LNCAP (cell line): Measurements from ENCODE around the gene TPX2.

Source experiments
- CTCF ChIP-seq: fragments of 450-650 bp; IDR thresholded peaks from 2 replicates; pipeline ENCODE4 v1.5.1; 2017; ENCODE audit warnings: mild to moderate bottlenecking

TPX2 gene

GRCh38 chr20:31809661-31810060 lies 70.6 kb downstream of the TPX2 start:
- no peak for TF ChIP-seq CTCF

GRCh38 chr20:31811198-31811597 lies 72.1 kb downstream of the TPX2 start:
- no peak for TF ChIP-seq CTCF

- TF ChIP-seq CTCF, result no peak
Measured at GRCh38 chr20:31811796-31812728, 73.0 kb downstream of the TPX2 start.

- TF ChIP-seq CTCF, result no peak
Measured at GRCh38 chr20:31813611-31814010, 74.5 kb downstream of the TPX2 start.

- TF ChIP-seq CTCF, result no peak
Measured at GRCh38 chr20:31815408-31816188, 76.5 kb downstream of the TPX2 start.

- no peak for TF ChIP-seq CTCF
Measured at GRCh38 chr20:31816221-31816620, 77.1 kb downstream of the TPX2 start.

- TF ChIP-seq CTCF, result no peak
Measured at GRCh38 chr20:31817461-31817860, 78.4 kb downstream of the TPX2 start.
